Hepatocyte (in vitro differentiated cells): ENCODE measurements around the gene ARMH4. TPM values are rescaled to one million over a fixed set of nuclear protein-coding genes. Genes with fewer than 3 reads are reported as not detected.
A peak's percentile ranks its signal among the peaks of the same experiment; 100 is the strongest.

Source experiments
- DNase-seq: peaks from one replicate; pipeline ENCODE4 v3.0.0-alpha.2; 2016; ENCODE audit warnings: low spot score
- H2AFZ ChIP-seq: fragments of 200-600 bp; sonication (generic); 2 replicates; pipeline ENCODE4 v1.6.0; 2016; ENCODE audit warnings: antibody characterized with exemption, mild to moderate bottlenecking
- H3K27ac ChIP-seq: fragments of 200-600 bp; sonication (generic); 2 replicates; pipeline ENCODE4 v1.5.1; 2016; ENCODE audit warnings: mild to moderate bottlenecking
- H3K27me3 ChIP-seq: fragments of 200-600 bp; sonication (generic); 2 replicates; pipeline ENCODE4 v1.6.1; 2016
- H3K36me3 ChIP-seq: fragments of 200-600 bp; sonication (generic); replicated peaks from 2 replicates; pipeline ENCODE4 v1.5.1; 2016; ENCODE audit warnings: low read depth; ENCODE audit not compliant: insufficient read depth
- H3K4me1 ChIP-seq: fragments of 200-600 bp; sonication (generic); 2 replicates; pipeline ENCODE4 v1.5.1; 2016; ENCODE audit warnings: mild to moderate bottlenecking, moderate library complexity; ENCODE audit not compliant: insufficient read depth
- H3K4me2 ChIP-seq: fragments of 200-600 bp; sonication (generic); 2 replicates; pipeline ENCODE4 v1.6.0; 2016
- H3K4me3 ChIP-seq: fragments of 200-600 bp; sonication (generic); 2 replicates; pipeline ENCODE4 v1.5.1; 2016; ENCODE audit warnings: mild to moderate bottlenecking
- H3K79me2 ChIP-seq: fragments of 200-600 bp; sonication (generic); 2 replicates; pipeline ENCODE4 v1.6.0; 2017; ENCODE audit warnings: mild to moderate bottlenecking
- H3K9me2 ChIP-seq: fragments of 200-600 bp; sonication (generic); replicated peaks from 2 replicates; pipeline ENCODE4 v1.6.0; 2017; ENCODE audit warnings: mild to moderate bottlenecking; ENCODE audit not compliant: insufficient read depth
- H3K9me3 ChIP-seq: fragments of 200-600 bp; sonication (generic); 2 replicates; pipeline ENCODE4 v1.5.1; 2016; ENCODE audit warnings: low read depth, mild to moderate bottlenecking
- H4K20me1 ChIP-seq: fragments of 200-600 bp; sonication (generic); 2 replicates; pipeline ENCODE4 v1.6.0; 2016; ENCODE audit warnings: mild to moderate bottlenecking; ENCODE audit not compliant: insufficient read depth, poor library complexity, severe bottlenecking
- EZH2 ChIP-seq: fragments of 200-600 bp; sonication (generic); IDR thresholded peaks from 2 replicates; pipeline ENCODE4 v1.6.1; 2016; ENCODE audit warnings: antibody characterized with exemption, mild to moderate bottlenecking, borderline replicate concordance
- EZH2phosphoT487 ChIP-seq: fragments of 200-600 bp; sonication (generic); IDR thresholded peaks from one replicate; pipeline ENCODE4 v1.6.1; 2018; ENCODE audit warnings: antibody characterized with exemption, mild to moderate bottlenecking, low read depth, moderate library complexity; ENCODE audit not compliant: unreplicated experiment, severe bottlenecking
- WGBS: methylation state at CpG from one replicate; pipeline ENCODE4 v1.1.6; 2016; ENCODE audit warnings: low lambda C conversion rate; ENCODE audit errors: missing lambda C conversion rate; 5-methylcytosine and 5-hydroxymethylcytosine counted together
- polyA plus RNA-seq: library from polyadenylated mRNA; unstranded; fragments of >200 nt; fragmentation: Nextera tagmentation; extraction: Ambion mirVana; gene quantifications from 2 replicates; pipeline ENCODE4 v1.2.1, GENCODE V29; 2016
- total RNA-seq: library from RNA; depleted of rRNA; stranded (reverse); fragments of >200 nt; gene quantifications from 2 replicates; pipeline ENCODE4 v1.2.3, GENCODE V29; 2014
- TF ChIP-seq, protein P1 (sequence below): fragments of 200-600 bp; sonication (generic); IDR thresholded peaks from 2 replicates; pipeline ENCODE4 v1.5.1; 2016; ENCODE audit warnings: antibody characterized with exemption, mild to moderate bottlenecking; ENCODE audit not compliant: poor library complexity

ARMH4 gene
- total and polyA plus RNA-seq, 2 experiments from 2014 or later, result 6.6 to 11.3 TPM

DNA sequence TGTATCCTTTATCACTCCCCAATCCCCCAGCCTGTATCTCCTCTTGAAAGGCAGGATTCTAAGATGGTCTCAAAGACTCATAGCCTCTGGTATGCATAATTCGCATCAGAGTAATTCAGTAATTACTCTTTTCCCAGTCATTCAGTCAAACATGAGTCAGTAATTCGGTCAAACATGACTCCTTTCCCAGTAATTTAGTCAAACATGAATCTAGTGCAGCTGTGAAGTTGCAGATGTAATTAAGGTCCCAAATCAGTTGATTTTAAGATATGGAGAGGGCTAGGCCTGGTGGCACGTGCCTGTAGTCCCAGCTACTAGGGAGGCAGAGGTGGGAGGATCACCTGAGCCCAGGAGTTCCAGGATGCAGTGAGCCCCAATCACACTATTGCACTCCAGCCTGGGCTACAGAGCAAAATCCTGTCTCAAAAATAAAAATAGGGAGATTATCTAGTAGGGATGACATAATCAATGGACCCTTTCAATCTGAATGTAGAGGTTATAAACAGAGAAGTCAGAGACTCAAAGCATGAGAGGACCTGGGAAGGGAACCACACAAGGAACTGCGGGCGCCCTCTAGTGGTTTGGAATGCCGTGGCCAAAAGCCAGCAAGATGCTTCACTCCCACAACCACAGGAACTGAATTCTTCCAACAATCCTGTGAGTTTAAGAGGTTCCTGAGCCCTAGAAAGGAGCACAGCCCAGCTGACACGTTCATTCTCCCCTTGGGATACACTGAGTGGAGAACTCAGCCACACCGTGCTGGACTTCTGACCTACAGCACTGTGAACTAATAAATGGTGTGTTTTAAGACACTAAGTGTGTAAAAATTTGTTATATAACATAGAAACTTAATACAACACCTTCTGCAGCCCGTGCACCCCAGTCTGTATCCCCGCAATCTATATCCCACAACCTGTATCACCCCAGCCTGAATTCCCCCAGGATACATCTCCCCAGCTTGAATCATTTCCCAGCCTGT lies 14.3 kb upstream of the ARMH4 start:
- no peak overlapping the region for H2AFZ ChIP-seq

DNA sequence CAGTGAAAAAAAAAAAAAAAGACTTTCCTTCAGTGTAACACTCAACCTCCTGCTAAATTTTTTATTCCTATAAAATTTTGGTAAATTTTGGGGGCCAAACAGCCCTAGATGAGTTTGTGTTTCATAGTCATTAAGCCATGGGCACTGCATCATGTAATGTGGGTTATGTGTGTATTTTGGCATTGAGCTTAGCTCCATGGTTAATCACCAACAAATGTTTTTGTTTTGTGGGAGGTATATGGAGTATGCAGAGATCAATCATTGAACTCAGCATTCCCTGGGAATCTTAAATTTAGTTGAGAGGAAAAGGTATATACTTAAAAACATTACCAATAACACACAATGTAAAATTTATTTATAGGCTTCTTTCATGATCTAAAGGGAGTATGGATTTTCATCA lies 8.5 kb upstream of the ARMH4 start:
- TF ChIP-seq EZH2phosphoT487, result no peak
- no peak for TF ChIP-seq EZH2
- TF ChIP-seq, protein P1, sequence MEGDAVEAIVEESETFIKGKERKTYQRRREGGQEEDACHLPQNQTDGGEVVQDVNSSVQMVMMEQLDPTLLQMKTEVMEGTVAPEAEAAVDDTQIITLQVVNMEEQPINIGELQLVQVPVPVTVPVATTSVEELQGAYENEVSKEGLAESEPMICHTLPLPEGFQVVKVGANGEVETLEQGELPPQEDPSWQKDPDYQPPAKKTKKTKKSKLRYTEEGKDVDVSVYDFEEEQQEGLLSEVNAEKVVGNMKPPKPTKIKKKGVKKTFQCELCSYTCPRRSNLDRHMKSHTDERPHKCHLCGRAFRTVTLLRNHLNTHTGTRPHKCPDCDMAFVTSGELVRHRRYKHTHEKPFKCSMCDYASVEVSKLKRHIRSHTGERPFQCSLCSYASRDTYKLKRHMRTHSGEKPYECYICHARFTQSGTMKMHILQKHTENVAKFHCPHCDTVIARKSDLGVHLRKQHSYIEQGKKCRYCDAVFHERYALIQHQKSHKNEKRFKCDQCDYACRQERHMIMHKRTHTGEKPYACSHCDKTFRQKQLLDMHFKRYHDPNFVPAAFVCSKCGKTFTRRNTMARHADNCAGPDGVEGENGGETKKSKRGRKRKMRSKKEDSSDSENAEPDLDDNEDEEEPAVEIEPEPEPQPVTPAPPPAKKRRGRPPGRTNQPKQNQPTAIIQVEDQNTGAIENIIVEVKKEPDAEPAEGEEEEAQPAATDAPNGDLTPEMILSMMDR, result no peak
- DNase-seq, result no peak
- no peaks in the 10 kb centered on the region for H3K36me3 ChIP-seq
- no peak overlapping the region for H3K27ac ChIP-seq
- no peaks in the 10 kb centered on the region for H4K20me1 ChIP-seq
- H3K4me1 ChIP-seq, result no peaks in the 10 kb centered on the region
- H3K9me3 ChIP-seq, result no peaks in the 10 kb centered on the region
- H3K9me2 ChIP-seq, result no peaks in the 10 kb centered on the region
- H3K27me3 ChIP-seq, result no peaks in the 10 kb centered on the region
- H3K4me2 ChIP-seq, result no peak overlapping the region
- no peak overlapping the region for H2AFZ ChIP-seq
- no peak overlapping the region for H3K4me3 ChIP-seq
- H3K79me2 ChIP-seq, result no peaks in the 10 kb centered on the region

More for the DNA sequence above, 14.3 kb upstream of the ARMH4 start:
- Histone ChIP-seq H3K9me3 (no peaks in the 10 kb centered on the region), H3K79me2 (no peaks in the 10 kb centered on the region), H3K4me2 (no peak overlapping the region), H4K20me1 (no peaks in the 10 kb centered on the region), H3K4me1 (no peaks in the 10 kb centered on the region), H3K27ac (no peak overlapping the region), H3K27me3 (no peaks in the 10 kb centered on the region), H3K4me3 (no peak overlapping the region), H3K36me3 (no peaks in the 10 kb centered on the region), H3K9me2 (no peaks in the 10 kb centered on the region)
- DNase-seq, result peak; percentile 91
- TF ChIP-seq EZH2phosphoT487, result no peak
- TF ChIP-seq, protein P1, result peak; percentile 86
- 44% methylated on average over 10 of the region's 10 CpGs for WGBS

DNA sequence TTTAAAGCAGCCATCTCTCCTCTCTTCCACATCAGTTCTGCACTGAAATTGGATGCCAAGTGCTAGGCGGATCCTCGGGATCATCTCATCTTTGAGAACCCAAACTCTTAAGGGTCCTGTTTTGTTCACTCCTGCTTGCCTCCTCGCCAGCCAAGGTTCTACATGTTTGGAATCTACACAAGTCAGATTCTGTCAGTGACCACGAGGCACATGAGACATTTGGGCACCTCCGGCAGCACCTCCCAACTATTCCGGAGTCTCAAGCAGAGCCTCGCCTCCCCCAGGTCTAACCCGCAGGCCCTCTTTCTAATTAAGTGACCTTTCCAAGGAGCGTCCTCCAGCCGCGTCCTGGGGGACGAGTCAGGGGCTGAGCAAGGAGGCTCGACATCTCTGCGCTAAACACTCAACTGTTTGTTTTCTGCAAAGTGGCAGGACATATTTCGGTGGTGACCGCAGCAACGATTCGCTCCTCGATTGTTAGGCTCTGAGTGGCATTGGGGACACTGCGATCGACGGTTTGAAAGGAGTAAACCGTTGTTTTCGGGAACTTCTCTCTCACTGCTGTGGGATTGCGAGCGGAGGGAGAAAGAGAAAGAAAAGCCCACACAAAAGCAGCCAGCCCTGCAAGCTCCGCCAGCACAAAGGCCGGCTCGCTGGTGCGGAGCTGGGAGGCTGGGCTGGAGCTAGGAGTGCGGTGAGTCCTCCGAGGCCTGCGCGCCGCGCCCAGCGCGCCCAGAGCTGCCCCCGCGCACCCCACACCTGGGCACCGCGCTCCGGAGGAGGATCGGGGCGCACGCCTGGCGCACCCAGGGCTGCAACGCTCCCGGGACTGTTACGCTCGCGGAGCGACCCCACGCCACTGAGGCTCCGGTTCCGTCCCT lies 640 bp downstream of the ARMH4 start:
- H3K9me2 ChIP-seq, result no peaks in the 10 kb centered on the region
- DNase-seq, result peak; percentile 52
- H3K79me2 ChIP-seq, result no peaks in the 10 kb centered on the region
- 2% methylated on average over 56 of the region's 56 CpGs for WGBS
- peak overlapping the region; percentile 93 for H2AFZ ChIP-seq
- peak overlapping the region; percentile 92 for H3K4me2 ChIP-seq
- peaks cover 27% of the 10 kb centered on the region for H3K27me3 ChIP-seq
- no peaks in the 10 kb centered on the region for H3K36me3 ChIP-seq
- H4K20me1 ChIP-seq, result no peaks in the 10 kb centered on the region
- peak overlapping the region; percentile 51 for H3K27ac ChIP-seq
- H3K9me3 ChIP-seq, result no peaks in the 10 kb centered on the region
- peaks cover 4% of the 10 kb centered on the region for H3K4me1 ChIP-seq
- H3K4me3 ChIP-seq, result peak overlapping the region; percentile 82
- TF ChIP-seq, protein P1, result no peak
- TF ChIP-seq EZH2phosphoT487 (no peak), EZH2 (peak; percentile 10)
